Measurements from ENCODE around the gene MAP4K3.

DNA sequence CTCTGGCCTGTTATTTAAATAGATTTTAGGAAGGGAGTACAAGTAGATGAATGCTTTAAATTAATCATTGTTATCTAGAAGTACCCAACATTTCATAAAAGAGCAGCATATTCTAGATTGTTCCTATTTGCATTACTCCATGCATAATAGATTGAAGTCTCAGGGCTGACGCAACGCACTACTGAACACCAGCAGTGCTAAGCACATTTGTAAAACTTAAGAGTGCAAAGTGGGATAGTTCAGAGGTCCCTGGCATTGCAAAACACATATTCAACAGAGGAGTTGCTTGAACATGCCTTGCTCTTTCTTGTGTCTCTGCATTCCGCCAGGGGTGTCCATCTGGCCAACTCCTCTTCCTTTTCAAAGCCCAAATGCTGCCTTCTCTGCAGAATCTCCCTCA is 215.6 kb downstream of the MAP4K3 start:
- TF ChIP-seq CTCF (IDR thresholded peaks at IDR 0.05) (no peak), POLR2A (IDR thresholded peaks at IDR 0.05) (no peak)

Measured in thyroid gland (tissue), 4 donors.